Measurements from ENCODE around the gene ECHDC1.
"Not testable (repeated sequence)": the region's sequence is repeated elsewhere in the genome, so short reads cannot be mapped to it uniquely, and the experiment has no call there.

The ECHDC1 gene

GRCh38 chr6:127341471-127342202 is 1.8 kb downstream of the ECHDC1 start:
- no peak for DNase-seq

GRCh38 chr6:127340171-127340570 is 3.2 kb downstream of the ECHDC1 start:
- DNase-seq, result no peak

DNA sequence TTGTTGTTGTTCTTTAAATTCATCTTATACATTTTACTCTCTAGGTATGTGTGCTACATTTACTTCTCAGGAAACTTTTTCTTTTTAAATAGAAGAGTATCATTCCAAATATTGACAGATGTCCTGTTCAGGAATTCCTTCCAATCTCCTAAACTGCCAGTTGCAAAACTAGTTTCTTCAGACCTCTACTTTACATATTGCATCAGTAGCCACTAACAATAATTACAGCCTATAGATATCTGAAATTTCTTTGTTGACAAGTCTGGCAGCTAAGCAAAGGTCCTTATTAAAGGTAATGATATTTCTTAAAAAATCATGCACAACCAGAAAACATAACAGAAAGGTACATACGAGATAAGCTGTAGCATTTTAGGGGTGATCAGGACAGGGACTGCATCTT is 4.5 kb downstream of the ECHDC1 start:
- DNase-seq, result no peak

DNA sequence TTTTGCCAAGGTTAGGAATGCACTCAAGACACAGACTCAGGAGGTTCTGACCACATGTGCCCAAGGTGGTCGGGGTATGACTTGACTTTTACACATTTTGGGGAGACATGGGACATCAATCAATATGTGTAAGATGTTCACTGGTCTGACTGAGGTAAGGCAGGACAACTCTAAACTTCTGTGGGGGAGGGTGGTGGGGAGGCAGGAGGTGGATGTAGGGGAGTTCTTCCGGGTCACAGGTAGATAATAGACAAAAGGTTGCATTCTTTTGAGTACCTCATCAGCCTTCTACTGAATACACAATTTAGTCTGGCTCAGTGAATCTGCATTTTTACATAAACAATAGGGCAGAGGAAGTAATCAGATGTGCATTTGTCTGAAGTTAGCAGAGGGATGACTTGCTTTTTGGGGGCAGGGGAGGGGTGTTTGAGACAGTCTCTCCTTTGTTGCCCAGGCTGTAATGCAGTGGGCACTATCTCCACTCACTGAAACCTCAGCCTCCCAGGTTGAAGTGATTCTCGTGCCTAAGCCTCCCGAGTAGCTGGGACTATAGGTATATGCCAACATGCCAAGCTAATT is 10.9 kb downstream of the ECHDC1 start:
- no peak for DNase-seq

- DNase-seq, result not testable (repeated sequence)
Observed at GRCh38 chr6:127331256-127331655, 12.2 kb downstream of the ECHDC1 start.

- no peak for DNase-seq
Observed at GRCh38 chr6:127328043-127328609, 15.3 kb downstream of the ECHDC1 start.

- no peak for DNase-seq
Observed at GRCh38 chr6:127319686-127320085, 23.7 kb downstream of the ECHDC1 start.

- DNase-seq, result no peak
Observed at GRCh38 chr6:127317388-127318128, 25.9 kb downstream of the ECHDC1 start.

- DNase-seq, result no peak
Observed at GRCh38 chr6:127305741-127306140, 37.7 kb downstream of the ECHDC1 start.

DNA sequence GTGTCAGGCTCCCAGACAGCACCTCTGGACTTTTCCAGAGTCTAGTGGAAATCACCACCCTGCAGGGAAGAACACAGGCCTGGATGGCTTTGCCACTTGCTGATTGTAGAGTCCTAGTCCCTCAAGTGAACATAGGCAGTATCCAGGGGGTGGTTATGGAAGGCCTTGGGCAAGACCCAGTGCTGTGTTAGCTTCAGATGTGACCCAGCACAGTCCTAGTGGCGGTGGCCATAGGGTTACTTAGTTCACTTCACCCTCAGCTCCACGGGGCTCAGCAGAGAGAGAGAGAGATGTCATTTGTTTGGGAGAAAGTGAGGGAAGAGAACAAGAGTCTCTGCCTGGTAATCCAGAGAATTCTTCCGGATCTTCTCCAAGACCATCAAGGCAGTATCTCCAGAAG is 39.5 kb downstream of the ECHDC1 start:
- no peak for DNase-seq

DNA sequence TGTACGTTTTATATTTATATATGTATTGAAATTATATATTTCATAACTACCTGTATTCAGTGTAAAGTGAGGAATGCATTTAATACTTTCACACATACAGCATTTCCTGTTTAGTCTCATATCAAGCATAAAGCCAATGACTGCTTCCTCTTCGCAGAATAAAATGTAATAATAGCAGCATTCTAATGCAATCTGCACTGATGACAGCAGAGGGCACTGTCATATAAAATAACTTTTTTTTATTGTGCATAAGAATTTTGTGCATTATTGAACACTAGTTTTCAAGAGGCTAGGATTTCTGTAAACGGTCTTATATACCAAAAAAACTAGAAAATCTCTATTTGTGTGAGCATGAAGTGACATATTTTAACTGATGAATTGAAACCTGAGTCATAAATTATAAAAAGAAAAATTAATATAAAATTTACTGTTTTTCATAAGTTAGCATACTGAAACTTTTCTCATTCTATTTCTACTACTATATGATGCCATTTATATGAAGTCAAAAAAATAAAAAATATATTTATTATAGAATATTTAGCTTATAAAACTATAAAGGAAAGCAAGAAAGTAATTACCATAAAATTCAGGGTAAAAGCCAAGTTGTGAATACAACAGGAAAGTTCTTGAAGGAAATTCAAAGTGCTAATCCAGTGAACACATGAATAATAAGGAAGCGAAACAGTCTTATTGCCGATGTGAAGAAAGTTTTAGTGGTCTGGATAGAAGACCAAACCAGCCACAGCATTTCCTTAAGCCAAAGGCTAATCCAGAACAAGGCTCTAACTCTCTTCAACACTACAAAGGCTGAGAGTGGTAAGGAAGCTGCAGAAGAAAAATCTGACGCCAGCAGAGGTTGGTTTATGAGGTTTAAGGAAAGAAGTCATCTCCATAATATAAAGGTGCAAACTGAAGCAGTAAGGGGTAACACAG is 40.4 kb downstream of the ECHDC1 start:
- no peak for DNase-seq

- DNase-seq, result no peak
Observed at GRCh38 chr6:127301199-127301700, 42.2 kb downstream of the ECHDC1 start.

- DNase-seq, result no peak
Observed at GRCh38 chr6:127300411-127300810, 43.0 kb downstream of the ECHDC1 start.

GRCh38 chr6:127299522-127300240 is 43.7 kb downstream of the ECHDC1 start:
- no peak for DNase-seq

DNA sequence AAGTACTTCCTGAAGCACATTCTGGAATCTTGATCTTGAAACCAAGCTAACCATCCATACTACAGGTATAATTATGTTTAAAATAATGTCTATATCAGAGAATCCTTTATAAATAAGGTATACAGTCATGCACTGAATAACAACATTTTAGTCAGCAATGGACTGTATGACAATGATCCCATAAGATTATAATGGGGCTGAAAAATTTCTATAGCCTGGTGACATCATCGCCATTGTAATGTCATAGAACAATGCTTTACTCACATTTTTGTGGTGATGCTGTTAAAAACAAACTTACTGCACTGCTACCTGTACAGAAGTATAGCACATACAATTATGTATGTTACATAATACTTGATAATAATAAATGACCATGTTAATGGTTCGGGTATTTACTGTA is 44.9 kb downstream of the ECHDC1 start:
- no peak for DNase-seq

- no peak for DNase-seq
Observed at GRCh38 chr6:127297502-127298070, 45.8 kb downstream of the ECHDC1 start.

DNA sequence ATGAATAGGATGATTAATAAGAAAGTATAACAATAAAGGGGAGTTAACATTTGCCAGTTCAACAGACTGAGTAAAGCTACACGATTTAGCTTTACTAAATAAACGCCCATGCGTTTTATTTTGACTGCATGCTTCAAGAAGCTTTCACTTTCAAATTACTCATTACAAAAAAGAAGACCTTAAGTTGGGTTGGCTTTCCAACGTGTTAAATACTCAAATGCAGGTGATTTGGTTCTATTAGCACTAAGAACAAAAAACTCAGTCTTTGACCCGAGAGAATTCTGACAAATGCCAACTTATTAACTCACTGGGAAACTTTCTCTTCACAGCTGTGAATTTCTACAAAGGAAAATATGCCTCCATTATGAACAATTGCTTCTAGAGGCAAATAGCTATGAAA is 51.9 kb downstream of the ECHDC1 start:
- DNase-seq, result no peak

DNA sequence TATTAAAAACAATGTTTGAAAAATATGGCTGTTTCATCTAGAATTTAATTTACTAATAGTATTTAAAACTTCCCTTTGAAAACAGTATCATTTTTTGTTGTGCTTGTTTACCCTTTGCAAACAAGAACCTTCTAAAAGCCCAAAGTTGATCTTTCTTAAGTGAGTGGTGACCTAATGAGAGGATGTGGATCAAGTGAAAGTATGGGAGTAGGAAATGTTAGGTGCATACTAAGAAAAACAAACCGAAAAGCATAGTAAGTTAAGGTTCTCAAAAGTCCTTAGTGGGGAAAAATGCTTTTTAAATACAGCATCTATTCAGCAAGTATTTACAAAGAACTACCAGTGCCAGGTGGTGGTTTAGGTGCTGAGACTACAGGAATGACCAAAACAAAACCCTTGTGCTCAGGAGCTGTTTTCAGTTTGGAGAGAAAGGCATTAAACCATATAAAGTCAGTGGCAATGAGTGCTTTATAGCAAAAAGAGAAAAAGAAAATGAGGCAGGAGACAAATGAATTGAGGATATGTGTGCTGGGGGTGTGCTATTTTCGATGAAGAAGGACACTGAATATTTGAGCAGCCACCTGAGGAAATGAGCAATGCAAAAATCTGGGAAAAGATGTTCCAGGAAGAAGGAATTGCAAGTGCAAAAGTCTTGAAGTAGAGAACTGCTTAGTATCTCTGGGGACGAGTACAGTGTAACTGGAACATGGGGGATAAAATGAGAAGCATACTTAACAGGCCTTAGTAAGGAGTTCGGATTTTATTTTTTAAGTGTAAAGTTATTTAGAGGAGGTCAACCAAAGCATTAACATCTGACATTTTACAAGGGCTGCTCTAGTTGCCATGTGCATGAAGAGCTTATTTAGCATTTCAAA is 52.8 kb downstream of the ECHDC1 start:
- no peak for DNase-seq

DNA sequence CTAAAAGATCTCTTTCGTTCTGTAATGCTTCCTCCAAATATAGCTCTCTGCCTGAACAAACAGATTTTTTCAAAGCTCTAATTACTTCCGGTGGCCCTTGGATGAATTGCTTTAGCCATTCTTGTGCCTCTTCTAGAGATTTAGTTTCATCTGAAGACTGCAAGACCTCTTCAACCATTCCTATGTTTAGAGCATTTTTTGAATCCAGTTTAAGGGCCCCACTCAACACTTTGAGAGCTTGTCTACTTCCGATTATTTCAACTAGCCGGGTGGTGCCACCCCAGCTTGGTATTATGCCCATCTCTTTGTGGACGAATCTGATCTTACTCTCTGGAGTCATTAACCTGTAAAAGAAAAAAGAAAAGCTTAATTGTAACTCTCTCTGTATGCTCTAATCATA is 53.5 kb downstream of the ECHDC1 start:
- no peak for DNase-seq

GRCh38 chr6:127288705-127289104 is 54.7 kb downstream of the ECHDC1 start:
- DNase-seq, result no peak
